HS-27A (cell line): ENCODE measurements around the gene ABCG1.
A peak's percentile ranks its signal among the peaks of the same experiment; 100 is the strongest.

ENCODE experiments used
- DNase-seq: peaks from one replicate; pipeline ENCODE4 v3.0.0-alpha.2; 2012; ENCODE audit warnings: low read depth, missing footprints

ABCG1 gene

GRCh38 chr21:42214921-42215320, 4.0 kb upstream of the ABCG1 start:
- DNase-seq, result no peak

- DNase-seq, result no peak
Measured at GRCh38 chr21:42215942-42216725, 2.8 kb upstream of the ABCG1 start.

GRCh38 chr21:42216726-42217572, 2.0 kb upstream of the ABCG1 start:
- no peak for DNase-seq

DNA sequence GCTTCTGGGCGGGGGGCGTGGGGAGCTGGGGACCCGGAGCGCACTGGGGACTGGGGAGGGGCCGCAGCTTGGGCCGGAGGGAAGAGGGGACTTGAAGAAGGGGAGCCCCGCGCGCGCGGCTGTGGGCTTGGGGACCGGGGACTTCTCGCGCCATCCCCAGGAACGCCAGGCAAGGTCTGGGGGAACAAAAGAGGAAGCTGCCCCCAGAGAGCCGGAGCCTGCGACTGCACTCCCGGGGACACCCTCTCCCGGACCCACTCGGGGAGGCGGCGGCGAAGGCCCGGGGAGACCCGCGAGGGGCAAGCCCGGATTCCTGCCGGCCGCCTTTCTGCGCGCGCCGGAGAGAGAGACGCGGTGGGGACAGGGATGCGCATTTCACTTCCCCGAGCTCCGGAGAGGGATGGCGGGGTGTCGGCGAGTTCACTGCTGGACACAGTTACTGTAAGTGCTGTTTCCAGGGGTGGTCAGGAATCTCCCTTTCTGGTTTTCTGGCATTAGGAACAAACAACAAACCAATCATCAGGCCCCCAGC, 732 bp downstream of the ABCG1 start:
- DNase-seq, result no peak

GRCh38 chr21:42220138-42220701, 1.3 kb downstream of the ABCG1 start:
- no peak for DNase-seq

DNA sequence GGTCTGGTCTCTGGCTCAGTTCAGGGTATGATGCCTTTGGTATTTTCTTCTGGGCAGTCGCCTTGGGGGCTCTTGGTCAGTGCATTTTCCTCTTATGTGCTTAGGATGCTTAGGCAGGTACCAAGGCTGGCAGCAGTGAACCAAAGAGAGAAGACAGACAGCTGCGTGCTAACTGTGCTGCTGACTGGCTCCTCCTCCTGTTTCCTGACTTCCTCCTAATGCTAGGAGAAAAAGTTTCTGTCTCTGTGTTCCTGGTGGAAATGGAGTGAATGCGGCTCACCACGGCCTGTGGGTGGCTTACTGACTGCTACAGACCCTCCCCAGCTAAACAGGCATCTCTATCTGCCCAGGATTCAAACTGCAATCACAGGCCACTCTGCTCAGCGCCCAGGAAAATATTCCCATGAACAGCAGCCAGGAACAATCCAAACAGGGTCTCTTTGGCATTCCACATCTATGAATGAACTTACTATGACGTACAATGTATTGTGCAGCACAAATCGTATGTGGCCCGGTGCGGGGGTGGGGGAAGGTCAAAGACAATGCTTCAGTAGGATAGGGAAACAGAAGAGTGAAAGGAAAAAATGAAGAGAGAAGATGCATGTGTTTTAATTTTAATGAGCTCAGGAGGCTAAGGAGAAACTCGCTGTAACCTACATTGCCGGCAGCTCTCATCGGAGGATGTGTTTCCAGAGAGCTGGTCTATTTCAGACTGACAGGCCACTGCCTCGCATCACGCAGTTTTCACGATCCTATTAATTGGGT, 2.8 kb downstream of the ABCG1 start:
- no peak for DNase-seq

GRCh38 chr21:42222386-42222785, 3.4 kb downstream of the ABCG1 start:
- no peak for DNase-seq

DNA sequence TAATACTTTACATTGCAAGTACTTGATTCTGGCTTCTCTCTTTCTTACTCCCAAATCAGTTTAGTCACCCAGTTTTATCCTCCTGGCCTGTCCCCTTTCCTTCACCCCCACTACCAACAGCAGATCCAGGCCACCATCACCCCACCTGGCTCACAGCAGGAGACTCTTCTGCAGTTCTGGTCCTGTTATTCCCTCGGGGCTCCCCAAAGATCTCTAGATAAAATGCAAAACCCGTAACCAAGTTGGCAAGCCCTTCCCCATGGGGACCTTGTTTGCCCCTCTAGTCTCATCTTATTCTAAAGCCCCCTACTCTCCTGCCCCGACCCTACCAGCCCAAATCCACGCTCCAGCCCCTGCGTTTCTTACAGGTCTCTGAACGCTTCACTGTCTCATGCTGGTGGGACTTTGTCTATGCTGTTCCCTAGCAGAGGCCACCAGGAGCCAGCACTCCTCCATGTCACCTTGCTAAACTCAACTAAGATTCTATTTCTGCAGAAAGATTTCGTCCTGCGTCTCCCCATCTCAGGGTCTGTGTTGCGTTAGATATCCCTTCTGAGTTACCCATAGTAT, 4.0 kb downstream of the ABCG1 start:
- DNase-seq, result no peak

DNA sequence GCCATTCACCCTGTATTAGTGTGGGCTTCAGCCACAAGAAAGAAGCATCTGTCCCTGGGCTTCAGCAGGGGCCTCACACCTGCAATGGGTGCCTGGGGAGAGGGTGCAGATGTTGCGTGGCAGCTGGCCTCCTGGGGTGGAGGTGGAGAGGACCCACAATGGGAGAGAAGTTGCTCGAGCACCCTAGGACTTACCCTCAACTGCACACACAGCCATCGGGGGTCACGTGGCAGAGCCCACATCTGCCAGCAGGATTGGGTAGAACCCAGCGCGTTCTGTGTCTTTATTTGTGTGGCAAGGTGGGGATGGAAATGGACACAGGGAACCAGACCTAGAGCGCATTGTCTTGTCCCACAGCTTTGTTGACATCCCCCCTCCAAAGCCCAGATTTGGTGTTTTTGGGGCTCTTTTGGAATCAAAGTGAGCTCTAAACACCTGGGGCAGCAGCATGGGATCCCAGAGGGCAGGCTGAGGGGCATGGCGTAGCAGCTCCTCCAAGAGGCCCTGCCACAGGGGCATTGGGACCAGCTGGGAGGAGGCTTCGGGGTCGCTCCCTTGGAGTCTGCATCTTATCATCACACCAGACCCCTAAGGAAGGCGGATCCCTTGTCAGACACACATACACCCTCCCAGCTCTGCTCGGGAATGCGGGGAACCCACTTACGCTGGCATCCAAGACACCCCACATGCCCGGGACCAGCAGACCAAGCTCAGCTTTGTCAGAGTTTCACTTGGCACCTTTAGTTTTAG, 5.1 kb downstream of the ABCG1 start:
- DNase-seq, result no peak

- DNase-seq, result no peak
Measured at GRCh38 chr21:42225042-42225441, 6.1 kb downstream of the ABCG1 start.

- no peak for DNase-seq
Measured at GRCh38 chr21:42225571-42226155, 6.7 kb downstream of the ABCG1 start.

DNA sequence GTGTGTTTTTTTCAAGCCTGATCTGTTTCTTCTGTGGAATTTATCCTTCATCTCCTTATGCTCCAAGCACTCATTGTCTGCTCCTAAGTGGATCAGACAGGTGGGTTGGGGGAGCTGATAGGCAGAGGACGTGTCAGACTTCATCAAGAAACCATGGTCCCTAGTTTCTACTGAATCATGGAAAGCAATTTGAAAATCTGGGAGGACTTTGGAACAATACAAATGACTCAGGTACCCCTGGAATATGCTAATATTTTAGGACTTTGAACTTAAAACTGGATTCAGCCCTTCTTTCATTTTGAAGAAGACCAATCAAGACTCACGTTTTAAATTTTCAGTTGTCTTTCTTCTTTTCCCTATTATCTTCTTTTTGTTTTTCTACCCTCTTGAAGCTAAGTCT, 7.7 kb downstream of the ABCG1 start:
- DNase-seq, result no peak

- DNase-seq, result peak; percentile 5
Measured at GRCh38 chr21:42227909-42228708, 9.2 kb downstream of the ABCG1 start.

DNA sequence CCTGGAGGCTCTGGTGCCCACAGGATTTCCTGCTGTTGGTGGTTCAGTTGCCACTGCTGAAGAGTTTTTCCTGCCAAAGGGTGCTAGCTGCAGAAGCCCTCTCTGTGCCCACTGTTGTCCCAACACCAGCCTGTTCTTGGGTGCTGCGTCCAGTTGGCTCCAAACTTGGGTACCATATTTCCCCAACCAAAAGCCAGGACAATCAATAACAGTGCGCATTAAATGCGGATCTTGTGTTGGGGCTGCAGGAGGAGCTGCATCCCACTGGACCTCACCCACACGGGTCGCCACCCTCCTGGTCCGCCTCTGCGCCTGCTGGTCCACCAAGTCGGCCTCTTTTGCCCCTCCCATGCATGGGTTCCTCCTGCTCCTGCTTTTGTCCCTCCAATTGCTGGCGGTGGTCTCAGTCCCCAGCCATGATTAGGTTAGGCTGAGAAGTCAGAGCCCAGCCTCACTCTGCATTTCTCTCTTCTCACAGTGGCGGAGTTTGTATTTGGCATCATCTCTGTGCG, 9.8 kb downstream of the ABCG1 start:
- no peak for DNase-seq

DNA sequence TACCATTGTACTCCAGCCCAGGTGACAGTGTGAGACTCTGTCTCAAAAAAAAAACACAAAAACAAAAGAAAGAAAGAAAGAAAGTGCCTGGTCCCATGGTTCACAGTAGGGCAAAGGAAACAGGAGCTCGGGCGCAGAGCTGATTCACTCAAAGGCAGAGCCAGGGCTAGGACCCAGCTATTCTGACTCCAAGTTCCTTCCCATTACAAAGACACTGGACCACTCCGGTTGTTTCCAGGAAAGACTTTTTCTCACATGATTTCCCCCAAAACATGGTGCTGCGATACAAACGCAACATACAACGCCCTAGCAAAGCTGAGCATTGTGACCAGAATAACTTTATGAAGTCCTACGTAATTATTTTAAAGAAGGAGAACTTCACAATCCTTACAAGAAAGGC, 10.7 kb downstream of the ABCG1 start:
- DNase-seq, result no peak

DNA sequence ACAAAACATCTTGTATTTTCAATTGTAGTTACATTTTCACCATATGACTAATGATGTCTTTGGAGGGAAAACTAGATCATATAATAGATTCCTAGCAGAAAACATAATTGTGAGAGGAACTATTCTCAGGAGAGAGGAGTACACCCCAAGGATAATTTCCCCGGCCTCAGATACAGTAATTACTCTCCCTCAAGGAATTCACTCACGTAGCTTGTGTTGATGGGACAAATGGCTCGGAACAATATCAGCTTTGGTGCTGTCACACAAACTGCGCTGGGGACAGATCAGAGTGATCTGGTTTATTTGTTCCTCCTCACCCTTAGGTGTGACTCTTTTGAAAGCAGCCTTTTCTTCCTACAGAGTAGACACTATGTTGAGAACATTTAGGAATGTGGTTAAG, 11.2 kb downstream of the ABCG1 start:
- DNase-seq, result no peak

DNA sequence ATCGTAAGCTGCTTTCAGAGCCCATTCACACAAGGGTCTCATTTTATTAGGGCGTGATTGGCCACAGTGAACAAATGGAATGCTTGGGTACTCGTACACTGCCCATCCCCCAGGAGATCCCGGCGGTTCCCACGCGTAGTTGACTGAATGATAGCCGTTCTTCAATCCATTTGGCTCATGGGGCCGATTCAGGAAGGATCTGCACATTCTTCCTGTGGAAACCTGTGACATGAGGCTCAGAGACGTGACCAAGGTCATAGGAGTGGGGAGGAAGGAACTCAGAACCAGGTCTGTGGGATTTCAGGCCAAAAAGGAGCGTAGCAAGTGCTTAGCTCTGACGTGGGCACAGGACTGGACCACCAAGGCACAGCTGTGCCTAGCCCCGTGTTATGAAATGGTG, 11.7 kb downstream of the ABCG1 start:
- DNase-seq, result no peak

- no peak for DNase-seq
Measured at GRCh38 chr21:42231756-42232155, 12.8 kb downstream of the ABCG1 start.

GRCh38 chr21:42232176-42232825, 13.4 kb downstream of the ABCG1 start:
- no peak for DNase-seq
